GM10248 (cell line): ENCODE results near the gene FOXRED1.

Source experiments
- CTCF ChIA-PET: fragments of 300-600 bp; sonication (Branson Sonifier 250); formaldehyde crosslinking; extraction: SDS; loops from one replicate; lab custom pipeline; 2021; ENCODE audit warnings: antibody characterized with exemption; lab: Yijun Ruan, JAX
- POLR2A ChIA-PET: fragments of 350-650 bp; sonication (Branson Sonifier 250); formaldehyde crosslinking; extraction: SDS; loops from one replicate; lab custom pipeline; 2020; ENCODE audit warnings: antibody characterized with exemption; lab: Yijun Ruan, JAX
- DNase-seq: peaks from one replicate; pipeline ENCODE4 v3.0.0; 2012; ENCODE audit errors: extremely low spot score
- CTCF ChIP-seq: IDR thresholded peaks from 2 replicates; pipeline ENCODE4 v1.5.1; 2012; ENCODE audit warnings: mild to moderate bottlenecking, low read depth; ENCODE audit errors: extremely low read depth, missing control alignments, control extremely low read depth

The FOXRED1 gene

DNA sequence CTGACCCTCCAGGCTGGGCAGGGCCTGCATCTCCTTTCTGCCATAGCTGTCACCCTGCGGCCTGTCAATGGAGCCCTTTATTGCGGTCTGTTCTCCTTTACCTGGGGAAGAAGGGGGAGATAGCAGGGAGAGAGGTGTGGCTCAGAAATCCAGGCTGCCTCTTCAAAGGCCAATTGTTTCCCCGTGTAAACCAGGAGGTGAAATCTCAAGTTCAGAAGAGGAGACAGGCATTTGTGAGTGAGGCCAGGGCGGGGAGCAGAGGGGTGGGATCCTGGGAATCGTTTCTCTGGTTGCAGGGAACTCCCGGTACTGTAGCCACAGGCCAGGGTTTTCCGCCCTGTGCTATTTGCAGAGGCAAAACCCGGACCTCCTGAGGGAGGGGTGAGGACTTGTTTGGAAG is 44.0 kb downstream of the FOXRED1 start:
- ChIA-PET CTCF (interaction anchor here (0.8 to 3.8 kb wide), 5 partner anchors 11 to 404 kb away, joined by 3 to 16 read pairs (median 3); no protein-coding TSS in a partner anchor), POLR2A (no interaction called here)
- DNase-seq: no peak
- TF ChIP-seq CTCF: no peak

DNA sequence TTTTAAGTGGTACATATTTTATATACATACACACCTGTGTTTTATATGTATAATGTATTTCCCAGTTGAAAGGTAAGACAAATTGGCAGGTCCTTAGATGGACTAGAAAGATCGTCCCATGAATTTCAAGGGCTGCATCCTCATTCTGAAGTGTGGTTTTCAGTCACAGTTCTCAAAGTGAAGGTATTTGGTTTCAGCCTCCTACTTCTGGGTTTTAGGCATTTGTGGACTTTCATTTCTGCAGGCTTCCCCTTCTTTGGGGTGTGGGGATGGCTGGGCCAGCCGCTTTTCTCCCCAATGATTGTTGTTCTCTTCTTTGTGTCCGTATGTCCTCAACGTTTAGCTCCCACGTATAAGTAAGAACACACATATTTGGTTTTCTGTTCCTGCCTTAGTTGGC is 44.9 kb downstream of the FOXRED1 start:
- DNase-seq: no peak
- ChIA-PET POLR2A (no interaction called here), CTCF (interaction anchor here (1.0 to 2.0 kb wide), 2 partner anchors 14 to 166 kb away, joined by 3 to 12 read pairs; no protein-coding TSS in a partner anchor)
- no peak for TF ChIP-seq CTCF

- ChIA-PET POLR2A (no interaction called here), CTCF (interaction anchor here (1.7 to 3.3 kb wide), 4 partner anchors 12 to 164 kb away, joined by 4 to 16 read pairs (median 9); no protein-coding TSS in a partner anchor)
- no peak for DNase-seq
- TF ChIP-seq CTCF: no peak
Observed at GRCh38 chr11:126317432-126317755, 48.4 kb downstream of the FOXRED1 start.

DNA sequence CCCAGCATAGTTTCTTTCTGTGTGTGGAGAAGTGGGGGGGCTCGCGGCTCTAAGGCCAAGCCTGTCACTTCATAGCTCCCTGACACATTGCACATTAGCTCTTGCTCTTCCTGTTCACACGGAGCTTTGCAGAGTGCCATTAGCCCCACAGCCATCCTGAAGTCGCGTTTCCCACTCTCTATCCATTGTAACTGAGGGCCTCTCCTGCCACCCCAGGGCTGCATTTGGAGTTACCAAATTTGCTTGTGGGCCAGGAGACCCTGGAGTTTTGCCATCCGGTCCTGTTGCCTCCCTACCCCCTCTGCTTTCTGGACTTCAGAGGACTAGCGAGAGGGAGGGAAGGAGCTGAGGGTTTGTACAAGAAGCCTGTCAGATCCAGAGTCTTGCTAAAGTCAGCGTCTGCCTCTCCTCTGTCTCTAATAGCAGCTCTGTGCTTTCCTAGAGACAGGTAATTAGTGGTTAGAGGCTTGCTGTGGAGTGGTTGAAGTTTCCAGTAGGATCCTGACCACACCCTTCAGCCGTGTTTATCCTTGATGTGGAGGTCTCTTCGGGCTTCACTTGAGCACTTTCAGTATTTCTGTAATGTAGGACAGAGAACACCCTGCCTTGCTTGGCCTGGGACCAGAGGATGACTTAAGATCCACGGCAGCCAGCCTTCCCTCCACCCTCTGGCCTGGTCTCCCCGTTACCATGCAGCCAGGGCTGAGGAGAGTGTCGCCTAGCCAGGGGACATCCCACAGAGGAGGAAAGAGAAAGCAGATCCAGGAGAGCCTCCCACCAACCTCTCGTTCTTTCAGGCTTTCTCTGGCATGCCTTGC is 49.0 kb downstream of the FOXRED1 start:
- no peak for DNase-seq
- ChIA-PET POLR2A (no interaction called here), CTCF (interaction anchor here (0.7 to 4.2 kb wide), 8 partner anchors 8 to 163 kb away, joined by 3 to 28 read pairs (median 5); partner anchors contain the start of gene DCPS)
- no peak for TF ChIP-seq CTCF

DNA sequence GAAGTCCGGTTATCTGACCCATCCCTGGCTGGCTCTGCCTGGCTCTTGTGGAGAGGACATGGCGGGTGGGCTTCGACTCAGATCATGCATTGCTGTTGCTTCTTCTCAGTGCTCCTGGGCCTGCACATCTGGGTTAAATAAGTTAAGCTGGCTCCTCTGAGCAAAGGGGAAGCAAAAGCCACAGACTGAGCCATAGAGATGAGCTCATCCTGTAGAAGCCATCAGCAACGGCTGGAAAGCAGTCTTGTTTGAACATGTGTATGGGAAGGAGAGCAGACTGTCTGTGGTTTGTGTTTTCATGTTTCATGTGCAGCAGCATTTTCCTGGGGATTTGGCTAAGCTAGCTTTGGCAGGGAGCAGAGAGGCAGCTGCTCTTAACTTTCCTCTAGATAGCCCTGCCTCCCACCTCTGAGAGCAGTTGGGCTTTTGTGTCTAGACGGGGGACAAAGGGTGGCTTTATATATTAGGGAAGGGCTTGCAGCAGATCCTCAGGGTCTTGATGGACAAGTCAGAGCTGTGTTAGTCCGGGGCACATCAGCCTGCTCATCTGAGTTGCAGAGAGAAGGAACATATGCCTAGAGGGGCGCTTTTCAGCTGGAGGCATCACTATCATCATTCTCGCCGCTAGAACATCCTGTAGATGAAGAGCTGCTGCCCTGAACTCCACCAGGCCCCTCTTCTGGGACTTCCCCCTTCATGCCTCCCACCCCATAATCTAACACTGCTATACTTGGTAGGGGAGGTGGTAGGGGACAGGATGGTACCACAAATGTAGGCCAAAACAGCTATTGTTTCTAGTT is 49.8 kb downstream of the FOXRED1 start:
- ChIA-PET CTCF (interaction anchor here (0.7 to 4.2 kb wide), 8 partner anchors 8 to 162 kb away, joined by 3 to 28 read pairs (median 5); partner anchors contain the start of gene DCPS), POLR2A (no interaction called here)
- TF ChIP-seq CTCF: no peak
- peak; percentile 61 for DNase-seq

- CTCF ChIA-PET: interaction anchor here (1.2 to 4.2 kb wide), 6 partner anchors 9 to 162 kb away, joined by 4 to 28 read pairs (median 10); partner anchors contain the start of gene DCPS
Observed at GRCh38 chr11:126319374-126319740, 50.4 kb downstream of the FOXRED1 start.

More at GRCh38 chr11:126319374-126319740, 50.4 kb downstream of the FOXRED1 start:
- TF ChIP-seq CTCF: no peak
- POLR2A ChIA-PET: interaction anchor here (0.7 kb wide), 1 partner anchor 1996 kb away, joined by 4 read pairs; no protein-coding TSS in a partner anchor
- no peak for DNase-seq
